GM18505 (cell line): ENCODE results near the gene ID3.
"Not testable (repeated sequence)": the region's sequence is repeated elsewhere in the genome, so short reads cannot be mapped to it uniquely, and the experiment has no call there.

Experiments
- ATAC-seq: cut with Tn5 transposase; IDR thresholded peaks from one replicate; pipeline ENCODE4 v1.9.1; 2021; ENCODE audit not compliant: unreplicated experiment
- POLR2A ChIP-seq: IDR thresholded peaks from 4 replicates; pipeline ENCODE4 v1.6.1; 2011; ENCODE audit warnings: borderline replicate concordance; ENCODE audit not compliant: insufficient read depth, insufficient read length; ENCODE audit errors: extremely low read depth

The ID3 gene

GRCh38 chr1:23594149-23594907 lies 35.0 kb upstream of the ID3 start:
- no peak for TF ChIP-seq POLR2A
- ATAC-seq: no peak

DNA sequence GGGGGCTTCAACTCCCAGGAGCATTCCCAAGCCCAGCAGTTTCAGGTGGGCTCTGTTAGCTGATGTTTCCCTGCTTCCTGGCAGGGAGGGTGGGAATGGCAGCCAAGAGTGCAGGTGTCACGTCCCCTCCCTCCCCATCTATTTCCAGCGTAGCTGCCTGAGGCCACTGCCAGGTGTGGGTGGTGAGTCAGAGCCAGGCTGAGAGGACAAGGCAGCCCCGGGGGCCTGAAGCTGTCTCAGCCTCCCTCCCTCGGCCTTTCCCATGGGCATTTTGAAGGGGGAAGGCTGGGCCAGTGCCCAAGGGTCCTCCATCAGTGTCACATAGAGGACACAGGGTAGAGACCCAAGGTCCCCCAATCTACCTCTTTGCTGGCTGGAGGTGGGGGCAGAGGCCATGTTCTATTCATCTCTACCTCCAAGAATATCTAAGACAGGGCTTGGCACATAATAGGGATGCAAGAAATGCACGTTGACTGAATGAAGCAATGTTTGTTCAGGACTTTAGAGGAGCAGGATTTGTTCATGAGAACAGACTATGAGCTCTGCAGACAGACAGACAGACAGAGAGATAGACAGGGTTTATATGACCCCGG lies 34.4 kb upstream of the ID3 start:
- TF ChIP-seq POLR2A: no peak

DNA sequence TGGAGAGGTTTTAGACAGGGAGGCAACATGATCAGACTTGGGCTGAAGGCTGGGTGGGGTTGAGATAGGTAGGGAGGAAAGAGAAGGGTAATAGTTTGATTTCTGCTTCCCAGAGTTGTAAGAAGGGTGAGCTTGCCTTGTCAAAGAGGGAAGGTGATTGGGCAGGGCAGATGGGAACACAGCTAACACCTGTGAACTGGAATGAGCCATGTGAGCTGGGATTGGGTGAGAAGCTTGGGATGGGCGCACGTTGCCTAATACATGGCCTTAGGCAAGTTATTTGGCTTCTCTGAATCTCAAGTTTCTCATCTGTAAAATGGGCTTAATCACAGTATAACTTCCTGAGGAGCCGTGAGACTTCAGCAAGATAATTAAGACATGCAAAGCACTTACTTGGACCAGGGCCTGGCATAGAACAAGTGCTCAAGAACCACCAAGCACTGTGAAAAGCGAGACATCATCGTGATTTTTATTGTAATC lies 33.8 kb upstream of the ID3 start:
- TF ChIP-seq POLR2A: no peak
- no peak for ATAC-seq

More for the DNA sequence above, 34.4 kb upstream of the ID3 start:
- ATAC-seq: no peak

GRCh38 chr1:23592209-23592892 lies 33.0 kb upstream of the ID3 start:
- TF ChIP-seq POLR2A: peak; percentile 32
- ATAC-seq: no peak

DNA sequence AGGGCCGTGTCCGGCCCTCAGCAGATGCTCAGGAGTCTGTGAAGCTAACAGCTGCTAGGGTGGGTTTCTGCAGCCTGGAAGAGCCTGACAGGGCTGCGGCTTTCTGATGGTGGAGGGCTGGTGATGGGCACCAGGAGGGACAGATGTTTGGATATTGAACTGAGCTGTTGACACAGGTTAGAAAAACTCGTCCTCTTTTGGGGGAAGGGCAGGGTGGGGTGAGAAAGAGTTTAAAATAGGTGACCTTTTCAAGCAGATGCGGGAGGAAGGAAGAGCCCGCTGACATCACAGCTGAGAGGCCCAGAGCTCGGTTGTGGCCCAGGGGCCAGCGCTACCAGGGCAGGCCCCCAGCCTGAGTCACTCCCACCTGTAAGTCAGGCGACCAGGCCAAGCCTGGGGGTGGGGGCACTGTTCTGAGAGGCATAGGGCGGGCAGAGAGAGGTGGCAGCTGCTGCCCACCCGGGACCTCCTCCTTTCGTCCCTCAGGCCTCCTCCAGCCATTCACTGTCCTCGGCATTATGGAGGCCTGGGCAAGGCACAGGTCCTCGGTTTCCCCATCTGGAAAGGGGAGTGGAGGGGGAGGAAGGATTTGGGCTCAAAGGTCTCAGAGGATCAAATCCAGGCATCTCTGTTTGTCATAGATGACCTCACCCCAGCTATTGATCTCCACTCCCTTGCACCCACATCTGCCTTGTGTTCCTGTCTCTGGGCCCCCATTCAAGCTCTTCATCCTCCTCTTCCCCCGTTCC lies 32.3 kb upstream of the ID3 start:
- ATAC-seq: peak; percentile 47
- TF ChIP-seq POLR2A: peak; percentile 43

DNA sequence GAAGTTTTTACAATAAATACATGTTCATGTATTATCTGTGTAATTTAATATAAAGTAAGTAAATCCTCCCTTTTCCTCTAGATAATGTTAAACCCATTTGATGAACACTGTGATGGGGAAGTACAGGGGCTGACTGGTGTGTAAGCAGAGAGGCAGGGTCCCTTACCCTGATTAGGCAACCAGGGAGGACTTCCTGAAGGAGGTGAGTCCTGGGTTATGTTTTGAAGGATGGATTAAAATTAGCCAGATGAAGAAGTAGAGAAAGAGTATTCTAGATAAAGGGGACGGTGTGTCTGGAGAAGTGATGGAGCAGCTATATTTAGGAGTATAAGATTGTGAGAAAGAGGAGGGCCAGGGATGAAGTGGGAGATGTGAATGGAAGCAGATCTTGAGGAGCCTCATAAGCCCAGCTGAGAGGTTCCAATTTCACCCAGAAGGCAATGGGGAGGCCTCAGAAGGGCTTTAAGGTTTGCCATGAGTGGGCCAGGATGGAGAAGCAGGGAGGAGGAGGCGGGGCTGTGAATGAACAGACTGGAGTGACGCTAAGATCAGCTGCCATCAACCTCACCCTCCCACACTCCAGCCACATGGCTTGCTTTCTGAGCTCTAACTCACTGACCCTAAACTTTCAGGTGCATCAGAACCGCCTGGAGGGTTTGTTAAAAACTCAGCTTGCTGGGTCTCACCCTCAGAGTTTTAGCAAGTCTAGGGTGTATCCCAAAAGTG lies 30.9 kb upstream of the ID3 start:
- ATAC-seq: no peak
- TF ChIP-seq POLR2A: peak; percentile 55

GRCh38 chr1:23589585-23589986 lies 30.3 kb upstream of the ID3 start:
- ATAC-seq: no peak
- TF ChIP-seq POLR2A: no peak

- TF ChIP-seq POLR2A: no peak
- no peak for ATAC-seq
Measured at GRCh38 chr1:23588749-23589548, 29.6 kb upstream of the ID3 start.

DNA sequence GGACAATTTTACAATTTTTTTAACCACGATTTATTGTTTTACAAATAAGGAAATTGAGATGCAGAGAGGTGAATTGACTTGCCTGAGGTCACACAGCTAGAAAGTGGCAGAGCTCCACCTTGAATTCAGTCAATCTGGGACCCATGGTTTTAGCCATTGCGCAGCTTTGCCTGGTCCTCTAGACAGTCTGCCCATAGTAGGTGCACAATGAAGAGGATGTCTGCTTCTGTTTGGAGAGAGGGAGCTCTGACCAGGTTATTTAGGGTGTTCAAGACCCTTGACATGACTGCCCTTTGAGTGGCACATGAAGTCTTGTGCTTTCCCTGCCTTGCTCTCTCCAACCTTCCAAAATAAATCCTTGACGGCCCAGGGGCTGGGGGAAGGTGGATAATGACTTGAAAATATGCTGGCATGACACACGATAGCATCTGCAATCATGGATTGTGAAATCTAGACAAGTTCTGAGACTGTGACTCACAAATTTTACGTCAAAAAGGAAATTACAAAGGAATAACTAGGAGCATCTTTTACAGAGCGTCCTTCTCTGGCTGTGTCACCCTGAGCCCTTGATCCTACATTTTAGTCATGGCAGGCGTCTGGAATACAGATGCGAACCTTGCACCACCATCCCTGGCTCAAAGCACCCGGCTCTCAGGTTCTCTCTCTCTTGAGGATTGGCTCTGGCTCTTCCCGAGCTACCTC lies 26.2 kb upstream of the ID3 start:
- no peak for ATAC-seq
- TF ChIP-seq POLR2A: no peak

DNA sequence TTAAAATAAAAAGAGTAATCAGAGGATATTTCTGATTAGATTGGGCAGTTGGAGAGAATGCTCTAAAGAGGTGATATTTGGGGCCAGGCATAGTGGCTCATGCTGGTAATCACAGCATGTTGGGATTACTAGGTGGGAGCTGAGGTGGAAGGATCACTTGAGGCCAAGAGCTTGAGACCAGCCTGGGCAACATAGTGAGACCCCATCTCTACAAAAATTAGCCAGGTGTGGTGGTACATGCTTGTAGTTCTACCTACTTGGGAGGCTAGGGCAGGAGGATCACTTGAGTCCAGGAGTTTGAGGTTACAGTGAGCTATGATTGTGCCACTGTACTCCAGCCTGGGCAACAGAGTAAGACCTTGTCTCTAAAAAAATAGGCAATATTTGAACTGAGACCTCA lies 24.4 kb upstream of the ID3 start:
- not testable (repeated sequence) for ATAC-seq

DNA sequence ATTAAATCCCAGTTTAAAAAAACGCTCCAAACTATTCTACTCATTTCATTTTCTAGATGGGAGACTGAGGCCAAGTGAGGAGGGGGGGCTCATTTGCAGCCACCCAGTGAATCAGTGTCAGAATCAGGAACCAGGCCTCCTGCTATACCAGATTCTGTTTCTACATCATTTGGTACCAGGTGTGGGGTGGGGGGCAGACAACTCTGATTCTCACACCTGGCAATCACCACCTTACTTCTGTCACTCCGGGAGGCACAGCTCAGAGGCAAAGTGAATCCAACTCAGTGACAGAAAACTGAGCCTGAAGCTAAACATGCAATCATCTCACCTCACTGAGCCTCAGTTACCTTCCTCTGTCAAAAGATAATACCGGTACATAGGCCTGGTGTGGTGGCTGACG lies 23.5 kb upstream of the ID3 start:
- no peak for ATAC-seq

More for the DNA sequence above, 23.5 kb upstream of the ID3 start:
- TF ChIP-seq POLR2A: no peak
